ENCODE measurements around the gene CCHCR1. TPM values are rescaled to one million over a fixed set of nuclear protein-coding genes. Genes with fewer than 3 reads are reported as not detected.
A peak's percentile ranks its signal among the peaks of the same experiment; 100 is the strongest.

The CCHCR1 gene
- total RNA-seq, 1 donor from 2014 or later = 21.7 TPM

DNA sequence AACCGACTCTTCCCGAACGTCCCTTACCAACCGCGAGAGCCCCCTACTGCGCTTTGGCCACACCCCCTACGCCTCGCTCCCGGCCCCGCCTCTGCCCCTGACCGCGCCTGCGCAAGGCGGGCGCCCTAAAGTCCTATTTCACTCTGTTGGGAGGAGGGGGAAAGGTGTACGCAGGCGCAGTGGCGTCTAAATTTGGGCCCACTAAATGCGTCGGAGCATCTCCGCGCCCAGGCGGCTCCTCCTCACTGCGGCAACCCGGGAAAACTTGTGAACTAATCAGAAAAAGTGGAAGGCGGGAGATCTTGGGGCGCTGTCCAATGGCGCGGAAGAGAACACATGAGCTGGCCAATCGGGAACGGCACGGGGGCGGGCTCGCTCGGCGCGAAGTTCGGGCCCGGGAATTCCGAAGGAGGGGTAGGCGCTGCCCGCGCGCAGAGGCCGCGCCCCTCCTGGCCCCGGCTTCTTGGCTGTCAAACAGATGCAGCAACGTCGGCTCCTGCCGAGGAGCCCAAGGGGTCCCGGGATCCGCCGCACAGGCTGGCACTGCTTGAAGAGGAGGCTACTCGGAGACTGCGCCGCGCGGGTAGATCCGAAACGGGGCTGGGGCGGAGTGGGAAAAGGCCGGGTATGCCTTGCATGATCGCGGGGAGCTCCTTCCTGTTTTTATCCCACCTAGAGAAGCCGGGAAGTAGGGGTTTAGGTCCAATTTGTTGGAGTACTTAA is 699 bp upstream of the CCHCR1 start, which contains the start of gene TCF19:
Gene TCF19 (plus strand): TSS at position 450 of the 723 bp plus-strand sequence. CDS start 881 bp downstream, outside the sequence.
- H3K9me3 Mint-ChIP-seq (ENCODE audit: unreplicated experiment) = no peaks in the 10 kb centered on the region
- DNase-seq (ENCODE audit: low spot score) = peak; percentile 95
- H3K27me3 Mint-ChIP-seq (ENCODE audit: unreplicated experiment) = peaks cover 4% of the 10 kb centered on the region
- peak within 1 kb of the TSS; percentile 97 for H3K4me3 Mint-ChIP-seq (ENCODE audit: unreplicated experiment)
- TF ChIP-seq, protein P1, sequence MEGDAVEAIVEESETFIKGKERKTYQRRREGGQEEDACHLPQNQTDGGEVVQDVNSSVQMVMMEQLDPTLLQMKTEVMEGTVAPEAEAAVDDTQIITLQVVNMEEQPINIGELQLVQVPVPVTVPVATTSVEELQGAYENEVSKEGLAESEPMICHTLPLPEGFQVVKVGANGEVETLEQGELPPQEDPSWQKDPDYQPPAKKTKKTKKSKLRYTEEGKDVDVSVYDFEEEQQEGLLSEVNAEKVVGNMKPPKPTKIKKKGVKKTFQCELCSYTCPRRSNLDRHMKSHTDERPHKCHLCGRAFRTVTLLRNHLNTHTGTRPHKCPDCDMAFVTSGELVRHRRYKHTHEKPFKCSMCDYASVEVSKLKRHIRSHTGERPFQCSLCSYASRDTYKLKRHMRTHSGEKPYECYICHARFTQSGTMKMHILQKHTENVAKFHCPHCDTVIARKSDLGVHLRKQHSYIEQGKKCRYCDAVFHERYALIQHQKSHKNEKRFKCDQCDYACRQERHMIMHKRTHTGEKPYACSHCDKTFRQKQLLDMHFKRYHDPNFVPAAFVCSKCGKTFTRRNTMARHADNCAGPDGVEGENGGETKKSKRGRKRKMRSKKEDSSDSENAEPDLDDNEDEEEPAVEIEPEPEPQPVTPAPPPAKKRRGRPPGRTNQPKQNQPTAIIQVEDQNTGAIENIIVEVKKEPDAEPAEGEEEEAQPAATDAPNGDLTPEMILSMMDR (IDR thresholded peaks at IDR 0.05; ENCODE audit: unreplicated experiment) = no peak
- H3K4me1 Mint-ChIP-seq (ENCODE audit: unreplicated experiment) = peaks cover 2% of the 10 kb centered on the region
- H3K36me3 Mint-ChIP-seq (ENCODE audit: low read depth, unreplicated experiment) = peaks cover 3% of the 10 kb centered on the region
- peak within 1 kb of the TSS; percentile 92 for H3K27ac Mint-ChIP-seq (ENCODE audit: unreplicated experiment)

DNA sequence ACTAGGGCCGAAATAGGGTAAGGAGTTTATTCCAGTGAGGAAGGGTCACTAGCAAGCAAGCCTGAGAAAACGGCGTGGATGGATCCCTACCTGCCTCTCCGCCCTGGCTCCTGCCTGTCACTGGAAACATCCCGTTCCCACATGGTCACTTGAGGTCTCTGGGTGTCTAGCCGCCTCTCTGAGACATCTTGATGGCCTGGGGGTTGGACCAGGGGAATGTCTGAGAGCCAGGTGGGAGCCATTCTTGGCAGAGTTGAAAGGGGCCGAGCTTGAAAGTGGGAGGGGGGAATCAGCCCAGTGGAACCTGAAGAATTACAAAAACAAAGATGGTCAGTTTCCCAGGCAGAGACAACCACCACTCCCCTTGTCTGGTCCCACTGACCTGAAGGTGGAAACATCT is 961 bp downstream of the CCHCR1 start:
- no peaks in the 10 kb centered on the region for H3K9me3 Mint-ChIP-seq (ENCODE audit: unreplicated experiment)
- H3K27me3 Mint-ChIP-seq (ENCODE audit: unreplicated experiment) = peaks cover 4% of the 10 kb centered on the region
- H3K4me1 Mint-ChIP-seq (ENCODE audit: unreplicated experiment) = peaks cover 2% of the 10 kb centered on the region
- TF ChIP-seq, protein P1 (IDR thresholded peaks at IDR 0.05; ENCODE audit: unreplicated experiment) = no peak
- H3K27ac Mint-ChIP-seq (ENCODE audit: unreplicated experiment) = no peak overlapping the region
- peaks cover 4% of the 10 kb centered on the region for H3K36me3 Mint-ChIP-seq (ENCODE audit: low read depth, unreplicated experiment)
- no peak for DNase-seq (ENCODE audit: low spot score)
- no peak overlapping the region for H3K4me3 Mint-ChIP-seq (ENCODE audit: unreplicated experiment)

DNA sequence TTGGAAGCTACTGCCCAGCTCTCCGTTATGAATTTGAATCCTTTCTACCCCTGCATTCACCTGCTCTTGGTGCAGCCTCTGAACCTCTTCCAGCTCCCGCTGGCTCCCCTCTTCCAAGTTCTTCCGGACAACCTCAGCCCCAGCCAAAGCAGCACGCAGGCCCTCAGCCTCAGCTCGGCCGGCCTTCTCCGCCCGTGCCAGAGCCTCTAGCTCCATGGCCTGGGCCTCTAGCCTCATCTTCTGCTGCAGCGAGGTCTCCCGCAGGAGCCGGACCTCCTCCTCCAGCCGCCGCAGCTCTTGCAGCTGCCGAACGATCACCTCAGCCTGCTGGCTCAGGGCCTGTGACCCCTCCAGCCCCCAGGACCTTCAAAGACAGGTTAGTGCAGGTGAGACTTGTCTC is 3.2 kb downstream of the CCHCR1 start:
- H3K27ac Mint-ChIP-seq (ENCODE audit: unreplicated experiment) = no peak overlapping the region
- H3K4me3 Mint-ChIP-seq (ENCODE audit: unreplicated experiment) = no peak overlapping the region

DNA sequence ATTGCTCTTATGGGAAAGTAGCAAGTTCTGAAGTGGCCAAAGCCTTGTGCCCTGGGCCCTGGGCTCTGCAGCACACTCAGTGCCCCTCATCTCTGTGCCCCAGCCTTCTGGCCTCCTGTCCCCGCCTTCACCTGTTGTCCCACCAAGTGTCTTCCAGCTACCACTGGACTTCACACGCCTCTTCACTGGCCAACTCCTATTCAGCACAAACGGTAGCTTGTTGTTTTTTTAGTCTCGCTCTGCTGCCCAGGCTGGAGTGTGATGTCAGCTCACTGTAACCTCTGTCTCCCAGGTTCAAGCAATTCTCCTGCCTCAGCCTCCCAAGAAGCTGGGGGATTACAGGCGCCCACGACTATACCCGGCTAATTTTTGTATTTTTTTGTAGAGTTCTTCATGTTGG is 4.8 kb downstream of the CCHCR1 start:
- no peak overlapping the region for H3K27ac Mint-ChIP-seq (ENCODE audit: unreplicated experiment)

More for the DNA sequence above, 3.2 kb downstream of the CCHCR1 start:
- no peak for DNase-seq (ENCODE audit: low spot score)
- H3K9me3 Mint-ChIP-seq (ENCODE audit: unreplicated experiment) = no peaks in the 10 kb centered on the region
- peaks cover 7% of the 10 kb centered on the region for H3K36me3 Mint-ChIP-seq (ENCODE audit: low read depth, unreplicated experiment)
- TF ChIP-seq, protein P1 (IDR thresholded peaks at IDR 0.05; ENCODE audit: unreplicated experiment) = no peak
- peaks cover 4% of the 10 kb centered on the region for H3K27me3 Mint-ChIP-seq (ENCODE audit: unreplicated experiment)
- peaks cover 2% of the 10 kb centered on the region for H3K4me1 Mint-ChIP-seq (ENCODE audit: unreplicated experiment)

More for the DNA sequence above, 4.8 kb downstream of the CCHCR1 start:
- Mint-ChIP-seq H3K4me1 (ENCODE audit: unreplicated experiment) (no peaks in the 10 kb centered on the region), H3K36me3 (ENCODE audit: low read depth, unreplicated experiment) (peaks cover 7% of the 10 kb centered on the region), H3K9me3 (ENCODE audit: unreplicated experiment) (no peaks in the 10 kb centered on the region), H3K27me3 (ENCODE audit: unreplicated experiment) (peaks cover 4% of the 10 kb centered on the region), H3K4me3 (ENCODE audit: unreplicated experiment) (no peak overlapping the region)
- TF ChIP-seq, protein P1 (IDR thresholded peaks at IDR 0.05; ENCODE audit: unreplicated experiment) = no peak
- DNase-seq (ENCODE audit: low spot score) = no peak
